Stimulated activated CD4-positive, alpha-beta T cell treated with anti-CD3 and anti-CD28 coated beads, Interleukin-12 subunit alpha, Interleukin-12 subunit beta, amount 100 ng/mL, for 24 hours (primary cell): ENCODE measurements around the gene ZNF605.
"Not testable (repeated sequence)": the region's sequence is repeated elsewhere in the genome, so short reads cannot be mapped to it uniquely, and the experiment has no call there.

Source experiments
- DNase-seq, 2 experiments: peaks; one replicate each; pipeline ENCODE4 v3.0.0-alpha.2; 2020; ENCODE audit warnings: low read depth in 2 of 2

The ZNF605 gene

GRCh38 chr12:132949936-132950837 lies 5.9 kb downstream of the ZNF605 start:
- no peak for DNase-seq

DNA sequence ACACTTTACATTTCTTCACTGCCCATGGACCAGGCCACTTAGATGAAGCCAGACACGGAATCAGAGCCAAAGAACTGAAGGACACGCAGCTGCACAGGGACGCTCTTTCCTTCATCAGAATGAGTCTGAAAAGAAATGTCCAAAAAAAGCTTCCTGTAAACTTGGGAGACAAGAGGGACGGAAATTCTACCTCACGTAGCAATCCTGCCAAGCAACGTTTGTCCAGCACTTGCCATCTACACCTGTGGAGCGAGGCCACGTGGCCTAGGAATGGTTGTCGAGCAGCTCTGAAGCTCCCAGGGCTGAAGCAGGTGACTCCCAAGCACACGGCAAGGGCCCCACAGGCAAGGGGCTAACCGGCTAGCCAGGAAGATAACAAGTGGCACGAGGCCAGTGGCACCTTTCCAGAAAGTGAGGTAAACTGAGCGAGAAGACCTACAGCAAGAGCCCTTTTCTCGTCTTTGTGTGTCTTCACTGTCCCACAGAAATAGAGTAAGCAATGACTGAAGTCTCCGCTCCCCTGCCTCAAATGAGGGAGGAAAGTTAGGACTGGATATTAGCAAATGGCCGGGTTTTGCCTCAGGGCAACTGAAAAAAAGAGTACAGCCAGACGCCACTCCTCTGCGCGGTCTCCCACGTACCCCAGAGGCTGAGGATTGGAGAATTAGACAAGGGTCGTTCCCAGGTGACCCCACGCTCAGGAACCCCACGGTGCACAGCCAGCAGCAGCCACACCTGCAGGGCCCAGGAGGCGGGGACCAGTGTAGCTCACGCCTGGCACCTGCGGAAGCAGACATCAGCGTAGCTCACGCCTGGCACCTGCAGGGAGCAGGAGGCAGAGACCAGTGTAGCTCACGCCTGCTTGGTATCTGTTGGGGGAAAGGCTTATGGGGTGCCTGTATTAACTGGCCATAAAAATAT lies 7.7 kb downstream of the ZNF605 start:
- no peak for DNase-seq

GRCh38 chr12:132946246-132946820 lies 9.8 kb downstream of the ZNF605 start:
- DNase-seq, result no peak

- no peak for DNase-seq
Observed at GRCh38 chr12:132945806-132946205, 10.3 kb downstream of the ZNF605 start.

DNA sequence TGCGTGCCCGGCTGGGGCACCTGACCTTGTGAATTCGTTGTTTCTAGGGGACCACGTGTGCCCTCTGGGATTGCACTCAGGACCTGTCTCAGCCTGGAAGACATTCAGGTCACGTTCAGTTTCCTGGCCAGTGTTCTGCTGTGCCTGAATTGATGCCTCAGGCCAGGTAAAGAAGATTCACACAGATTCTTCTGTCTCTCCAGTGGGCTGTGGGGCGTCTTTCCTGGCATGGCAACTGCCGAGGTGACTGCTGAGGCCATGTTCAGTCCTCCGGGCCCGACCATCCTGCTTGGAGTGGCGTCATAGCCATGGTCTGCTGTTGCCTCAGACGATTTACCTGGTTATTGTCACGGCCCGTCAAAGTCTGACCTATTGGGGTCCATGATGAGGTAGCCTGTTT lies 13.5 kb downstream of the ZNF605 start:
- DNase-seq, result no peak

DNA sequence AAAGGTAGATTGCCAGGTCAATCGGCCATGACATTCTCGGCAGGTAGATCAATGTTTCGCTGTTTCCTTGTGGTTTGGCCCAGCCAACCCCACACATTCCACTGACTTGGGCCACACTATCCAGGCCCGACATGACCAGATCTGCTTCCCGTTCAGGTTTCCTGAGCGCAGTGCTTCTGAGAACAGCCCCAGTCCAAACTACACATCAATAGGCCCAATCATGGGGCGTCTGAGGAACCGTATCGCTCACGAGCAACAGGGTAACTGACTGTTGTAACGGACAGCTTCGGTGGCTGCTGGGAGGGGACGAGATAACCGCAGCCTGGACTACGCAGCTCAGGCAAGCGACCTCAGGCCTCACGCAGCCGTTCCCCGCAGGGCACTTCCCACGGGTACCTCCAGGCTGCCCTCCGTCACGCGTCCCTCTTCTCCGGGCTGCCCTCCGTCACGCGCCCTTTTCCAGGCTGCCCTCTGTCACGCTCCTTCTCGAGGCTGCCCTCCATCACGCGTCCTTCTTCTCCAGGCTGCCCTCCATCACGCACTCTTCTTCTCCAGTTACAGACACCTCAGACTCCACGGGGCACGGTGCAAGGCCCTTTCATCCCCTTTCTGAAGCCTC lies 14.7 kb downstream of the ZNF605 start:
- no peak for DNase-seq

DNA sequence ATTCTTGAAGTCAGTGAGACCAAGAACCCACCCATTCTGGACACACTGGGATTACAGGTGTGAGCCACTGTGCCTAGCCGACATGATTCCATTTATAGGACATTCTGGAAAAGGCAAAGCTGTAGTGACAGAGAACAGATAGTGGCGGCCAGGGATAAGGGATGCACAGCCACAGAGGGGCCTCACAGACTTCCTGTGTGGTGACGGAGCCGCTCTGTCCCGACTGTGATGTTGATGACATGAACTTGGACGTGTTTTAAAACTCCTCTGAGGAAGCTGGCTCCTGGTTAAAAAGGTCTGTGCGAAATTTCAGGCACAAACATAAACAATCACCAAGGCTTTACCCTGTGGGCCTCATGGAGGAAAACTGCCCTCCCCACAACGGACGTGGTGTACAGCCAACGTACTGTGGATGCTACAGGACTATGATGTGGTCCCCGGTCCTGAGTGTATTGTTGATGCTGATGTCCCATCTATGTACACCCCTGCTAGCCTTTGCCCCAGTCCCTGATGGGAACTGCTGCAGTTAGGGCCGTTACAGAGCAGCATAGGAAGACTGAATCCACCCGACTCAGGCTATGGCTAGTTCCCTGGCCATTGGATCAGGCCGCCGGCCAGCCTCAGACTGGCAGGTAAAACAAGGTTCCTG lies 15.9 kb downstream of the ZNF605 start:
- DNase-seq, result no peak

- DNase-seq, result not testable (repeated sequence)
Observed at GRCh38 chr12:132938807-132939206, 17.3 kb downstream of the ZNF605 start.

- DNase-seq, result no peak
Observed at GRCh38 chr12:132937476-132937875, 18.6 kb downstream of the ZNF605 start.

DNA sequence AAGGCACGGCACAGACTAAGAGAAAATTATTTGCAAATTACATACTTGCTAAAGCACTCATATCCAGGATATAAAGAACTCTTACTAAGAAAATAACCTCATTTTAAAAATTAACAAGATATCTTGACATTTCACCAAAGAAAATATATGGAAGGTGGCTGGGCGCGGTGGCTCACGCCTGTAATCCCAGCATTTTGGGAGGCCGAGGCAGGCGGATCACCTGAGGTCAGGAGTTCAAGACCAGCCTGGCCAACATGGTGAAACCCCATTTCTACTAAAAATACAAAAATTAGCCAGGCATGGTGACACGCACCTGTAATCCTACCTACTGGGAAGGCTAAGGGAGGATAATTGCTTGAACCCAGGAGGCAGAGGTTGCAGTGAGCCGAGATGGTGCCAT lies 19.2 kb downstream of the ZNF605 start:
- not testable (repeated sequence) for DNase-seq

GRCh38 chr12:132936163-132936562 lies 19.9 kb downstream of the ZNF605 start:
- no peak for DNase-seq

DNA sequence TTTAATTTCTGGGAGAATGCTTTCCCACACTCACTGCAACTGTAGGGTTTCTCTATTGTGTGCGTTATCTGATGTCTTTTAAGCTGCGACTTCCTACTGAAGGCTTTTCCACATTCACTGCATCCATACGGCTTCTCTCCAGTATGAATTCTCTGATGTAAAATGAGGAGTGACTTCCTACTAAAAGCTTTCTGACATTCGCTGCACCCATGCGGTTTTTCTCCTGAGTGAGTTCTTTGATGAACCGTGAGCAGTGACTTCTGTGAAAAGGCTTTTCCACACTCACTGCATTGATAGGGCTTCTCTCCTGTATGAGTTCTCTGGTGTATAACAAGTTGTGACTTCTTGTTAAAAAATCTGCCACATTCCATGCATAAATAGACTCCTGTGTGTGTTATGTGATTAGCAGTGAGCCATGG lies 29.7 kb downstream of the ZNF605 start:
- DNase-seq, result no peak

DNA sequence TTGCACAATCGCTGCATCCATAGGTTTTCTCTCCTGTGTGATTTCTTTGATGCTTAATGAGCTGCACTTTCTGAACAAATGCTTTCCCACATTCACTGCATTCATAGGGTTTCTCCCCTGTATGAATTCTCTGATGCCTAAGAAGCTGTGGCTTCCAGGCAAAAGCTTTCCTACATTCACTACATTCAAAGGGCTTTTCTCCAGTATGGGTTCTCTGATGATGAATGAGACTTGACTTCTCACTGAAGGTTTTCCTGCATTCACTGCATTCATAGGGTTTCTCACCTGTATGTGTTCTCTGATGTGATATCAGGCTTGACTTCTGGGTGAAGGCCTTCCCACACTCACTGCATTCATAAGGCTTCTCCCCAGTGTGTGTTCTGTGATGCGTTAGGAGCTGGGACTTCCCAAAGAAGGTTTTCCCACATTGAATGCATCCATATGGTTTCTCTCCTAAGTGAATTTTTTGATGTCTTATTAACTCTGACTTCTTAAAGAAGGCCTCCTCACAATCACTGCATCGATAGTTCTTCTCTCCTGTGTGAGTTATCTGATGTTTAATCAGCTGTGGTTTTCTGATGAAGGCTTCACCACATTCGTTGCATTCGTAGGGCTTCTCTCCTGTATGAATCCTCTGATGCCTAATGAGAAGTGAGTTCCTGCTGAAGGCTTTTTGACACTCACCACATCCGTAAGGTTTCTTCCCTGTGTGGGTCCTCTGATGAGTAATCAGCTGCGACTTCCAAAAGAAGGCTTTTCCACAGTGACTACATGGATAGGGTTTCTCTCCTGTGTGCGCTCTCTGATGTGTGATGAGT lies 30.3 kb downstream of the ZNF605 start:
- no peak for DNase-seq

- no peak for DNase-seq
Observed at GRCh38 chr12:132924356-132924755, 31.8 kb downstream of the ZNF605 start.

DNA sequence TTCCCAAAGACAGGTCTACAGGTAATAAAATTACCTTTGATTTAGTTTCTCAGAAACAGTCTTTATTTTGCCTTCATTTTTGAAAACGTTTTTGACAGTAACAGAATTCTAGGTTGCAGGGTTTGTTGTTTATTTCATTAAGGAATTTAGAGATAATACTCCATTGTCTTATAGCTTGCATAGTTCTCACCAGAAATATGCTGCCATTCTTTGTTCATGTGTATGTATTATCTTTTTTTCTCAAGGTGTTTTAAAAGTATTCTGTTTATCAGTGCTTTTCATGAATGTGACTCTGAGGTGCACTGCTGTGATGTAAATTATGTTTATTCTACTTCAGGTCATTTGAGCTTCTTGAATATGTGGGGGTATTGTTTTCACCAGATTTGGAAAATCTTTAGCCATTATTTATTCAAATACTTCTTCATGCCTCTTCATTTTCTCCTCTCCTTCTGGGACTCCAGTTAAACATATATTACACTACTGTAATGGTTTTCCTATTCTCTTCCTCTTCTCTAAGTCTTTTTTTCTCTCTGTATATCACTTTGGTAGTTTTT lies 32.7 kb downstream of the ZNF605 start:
- DNase-seq, result no peak

DNA sequence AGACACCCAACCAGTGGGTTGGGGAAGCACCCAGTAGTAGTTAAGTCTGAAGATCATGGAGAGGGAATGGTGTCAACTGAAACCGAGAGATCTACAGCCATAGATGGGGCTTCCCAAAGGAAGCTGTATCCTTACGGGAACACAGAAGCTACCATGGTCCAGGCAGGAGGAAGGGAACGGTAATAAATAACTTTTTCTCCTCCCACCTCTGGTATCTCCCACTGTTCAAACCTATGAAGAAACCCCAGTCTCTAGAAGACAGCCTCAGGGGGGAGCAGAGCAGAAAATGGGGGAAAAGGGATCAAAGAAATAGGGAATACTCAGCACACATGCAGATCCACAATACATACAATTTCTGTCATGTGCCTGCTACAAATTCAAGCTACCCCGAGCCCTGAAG lies 33.4 kb downstream of the ZNF605 start:
- no peak for DNase-seq

DNA sequence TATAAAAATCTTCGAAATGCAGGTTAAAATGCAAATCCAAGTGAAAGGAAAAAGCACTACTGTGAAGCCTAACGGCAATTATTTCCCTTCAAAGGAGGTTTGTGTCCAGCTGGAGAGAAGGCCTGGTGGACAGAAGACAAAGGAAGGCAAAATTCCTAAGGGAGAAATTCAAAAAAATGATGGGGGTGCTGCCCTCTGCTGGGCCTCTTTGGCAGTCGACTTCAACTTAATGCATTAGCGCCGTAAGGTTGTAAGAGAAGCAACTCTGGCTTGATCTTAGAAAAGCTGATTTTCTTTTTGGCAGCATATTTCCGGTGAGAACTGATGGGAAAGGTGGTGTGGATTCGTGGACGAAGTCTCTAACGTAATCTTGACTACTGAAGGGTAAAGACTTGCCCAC lies 34.4 kb downstream of the ZNF605 start:
- no peak for DNase-seq

GRCh38 chr12:132918680-132919079 lies 37.4 kb downstream of the ZNF605 start:
- no peak for DNase-seq

- DNase-seq, result no peak
Observed at GRCh38 chr12:132909030-132909368, 47.1 kb downstream of the ZNF605 start.
